HEK293 (cell line): ENCODE results near the gene HBA1.
A peak's percentile ranks its signal among the peaks of the same experiment; 100 is the strongest.
"Not testable (repeated sequence)": the region's sequence is repeated elsewhere in the genome, so short reads cannot be mapped to it uniquely, and the experiment has no call there.

Source experiments
- CTCF ChIA-PET: fragments of 350-600 bp; formaldehyde crosslinking; extraction: SDS; loops from one replicate; lab custom pipeline; 2021; ENCODE audit warnings: antibody characterized with exemption; lab: Yijun Ruan, JAX
- POLR2A ChIA-PET: fragments of 300-600 bp; formaldehyde crosslinking; extraction: SDS; loops from one replicate; lab custom pipeline; 2020; ENCODE audit warnings: antibody characterized with exemption, inconsistent platforms; lab: Yijun Ruan, JAX
- H3K27ac ChIP-seq: fragments of 200-500 bp; sonication (Bioruptor generic); 2 replicates; pipeline ENCODE4 v1.5.1; 2014; ENCODE audit warnings: low read depth, low read length, control low read depth, inconsistent platforms; ENCODE audit errors: extremely low read depth
- H3K36me3 ChIP-seq, 2 experiments: fragments of 200-500 bp in 1 of 2; sonication (Bioruptor generic) in 1 of 2; 1 replicate in 1 of 2; 2 replicates in 1 of 2; pipeline ENCODE4 v1.5.1; 2014 to 2017; ENCODE audit warnings: inconsistent platforms in 2 of 2, low read length in 2 of 2; ENCODE audit not compliant: control insufficient read depth in 2 of 2, insufficient read depth in 1 of 2
- H3K4me1 ChIP-seq: fragments of 200-500 bp; sonication (Bioruptor generic); 2 replicates; pipeline ENCODE4 v1.5.1; 2014; ENCODE audit warnings: mild to moderate bottlenecking, low read length, inconsistent platforms; ENCODE audit not compliant: control insufficient read depth, insufficient read depth
- H3K4me3 ChIP-seq: 2 replicates; pipeline ENCODE4 v1.5.1; 2011; ENCODE audit warnings: low read depth, mild to moderate bottlenecking, control low read depth, low read length, moderate library complexity
- H3K9me3 ChIP-seq: fragments of 200-500 bp; sonication (Bioruptor generic); 2 replicates; pipeline ENCODE4 v1.5.1; 2014; ENCODE audit warnings: low read depth, low read length, inconsistent platforms; ENCODE audit not compliant: control insufficient read depth, insufficient read depth
- KLF9 ChIP-seq: fragments of 450-650 bp; formaldehyde crosslinking; IDR thresholded peaks from 2 replicates; pipeline ENCODE4 v1.5.1; 2016; ENCODE audit warnings: missing biosample characterization, missing genetic modification characterization, low read depth
- ZBTB17 ChIP-seq: fragments of 450-650 bp; formaldehyde crosslinking; IDR thresholded peaks from 2 replicates; pipeline ENCODE4 v1.5.1; 2016; ENCODE audit warnings: missing biosample characterization, missing genetic modification characterization
- ZNF157 ChIP-seq: fragments of 450-650 bp; formaldehyde crosslinking; IDR thresholded peaks from 2 replicates; pipeline ENCODE4 v1.5.1; 2016; ENCODE audit warnings: missing biosample characterization, missing genetic modification characterization
- ZNF211 ChIP-seq: fragments of 450-650 bp; formaldehyde crosslinking; IDR thresholded peaks from 2 replicates; pipeline ENCODE4 v1.5.1; 2016; ENCODE audit warnings: low read depth, missing biosample characterization, missing genetic modification characterization
- ZNF335 ChIP-seq: fragments of 450-650 bp; formaldehyde crosslinking; conservative IDR thresholded peaks from 2 replicates; pipeline ENCODE4 v1.5.1; 2016; ENCODE audit warnings: missing biosample characterization, missing genetic modification characterization
- ZNF792 ChIP-seq: fragments of 450-650 bp; formaldehyde crosslinking; IDR thresholded peaks from 2 replicates; pipeline ENCODE4 v1.5.1; 2016; ENCODE audit warnings: missing biosample characterization, missing genetic modification characterization
- TF ChIP-seq, protein P1 (sequence below): fragments of 450-650 bp; formaldehyde crosslinking; conservative IDR thresholded peaks from 2 replicates; pipeline ENCODE4 v1.5.1; 2016; ENCODE audit warnings: low read depth, missing biosample characterization, missing genetic modification characterization
- TF ChIP-seq, protein P2 (sequence below): fragments of 450-650 bp; formaldehyde crosslinking; conservative IDR thresholded peaks from 2 replicates; pipeline ENCODE4 v1.5.1; 2016; ENCODE audit warnings: low read depth, missing biosample characterization, missing genetic modification characterization
- TF ChIP-seq, protein P3 (sequence below): fragments of 450-650 bp; formaldehyde crosslinking; IDR thresholded peaks from 2 replicates; pipeline ENCODE4 v1.5.1; 2016; ENCODE audit warnings: missing biosample characterization, missing genetic modification characterization
- TF ChIP-seq, protein P4 (sequence below): fragments of 450-650 bp; formaldehyde crosslinking; IDR thresholded peaks from 2 replicates; pipeline ENCODE4 v1.5.1; 2016; ENCODE audit warnings: missing biosample characterization, missing genetic modification characterization
- TF ChIP-seq, protein P5 (sequence below): fragments of 450-650 bp; formaldehyde crosslinking; IDR thresholded peaks from 2 replicates; pipeline ENCODE4 v1.5.1; 2016; ENCODE audit warnings: missing biosample characterization, missing genetic modification characterization

The HBA1 gene

DNA sequence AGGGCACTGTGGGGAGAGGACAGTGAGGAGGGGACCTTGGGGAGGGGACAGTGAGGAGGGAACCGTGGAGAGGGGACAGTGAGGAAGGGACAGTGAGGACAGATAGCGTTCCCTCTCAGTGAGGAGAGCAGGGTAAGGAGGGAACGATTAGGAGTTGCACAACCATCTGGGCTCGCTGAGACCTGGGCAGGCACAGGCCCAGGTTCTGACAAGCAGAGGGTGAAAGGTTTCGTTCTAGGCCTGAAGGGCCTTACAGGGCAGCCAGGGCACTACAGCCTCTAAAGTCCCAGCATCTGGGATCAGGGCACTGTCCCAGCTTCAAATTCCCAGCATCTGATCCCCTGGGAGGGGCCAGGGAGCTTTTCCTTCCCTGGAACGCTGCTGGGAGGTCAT, 23.4 kb upstream of the HBA1 start:
- H3K4me3 ChIP-seq, H3K27ac ChIP-seq, H3K4me1 ChIP-seq, POLR2A ChIA-PET, H3K9me3 ChIP-seq, H3K36me3 ChIP-seq: not testable (repeated sequence)
- TF ChIP-seq, protein P1, sequence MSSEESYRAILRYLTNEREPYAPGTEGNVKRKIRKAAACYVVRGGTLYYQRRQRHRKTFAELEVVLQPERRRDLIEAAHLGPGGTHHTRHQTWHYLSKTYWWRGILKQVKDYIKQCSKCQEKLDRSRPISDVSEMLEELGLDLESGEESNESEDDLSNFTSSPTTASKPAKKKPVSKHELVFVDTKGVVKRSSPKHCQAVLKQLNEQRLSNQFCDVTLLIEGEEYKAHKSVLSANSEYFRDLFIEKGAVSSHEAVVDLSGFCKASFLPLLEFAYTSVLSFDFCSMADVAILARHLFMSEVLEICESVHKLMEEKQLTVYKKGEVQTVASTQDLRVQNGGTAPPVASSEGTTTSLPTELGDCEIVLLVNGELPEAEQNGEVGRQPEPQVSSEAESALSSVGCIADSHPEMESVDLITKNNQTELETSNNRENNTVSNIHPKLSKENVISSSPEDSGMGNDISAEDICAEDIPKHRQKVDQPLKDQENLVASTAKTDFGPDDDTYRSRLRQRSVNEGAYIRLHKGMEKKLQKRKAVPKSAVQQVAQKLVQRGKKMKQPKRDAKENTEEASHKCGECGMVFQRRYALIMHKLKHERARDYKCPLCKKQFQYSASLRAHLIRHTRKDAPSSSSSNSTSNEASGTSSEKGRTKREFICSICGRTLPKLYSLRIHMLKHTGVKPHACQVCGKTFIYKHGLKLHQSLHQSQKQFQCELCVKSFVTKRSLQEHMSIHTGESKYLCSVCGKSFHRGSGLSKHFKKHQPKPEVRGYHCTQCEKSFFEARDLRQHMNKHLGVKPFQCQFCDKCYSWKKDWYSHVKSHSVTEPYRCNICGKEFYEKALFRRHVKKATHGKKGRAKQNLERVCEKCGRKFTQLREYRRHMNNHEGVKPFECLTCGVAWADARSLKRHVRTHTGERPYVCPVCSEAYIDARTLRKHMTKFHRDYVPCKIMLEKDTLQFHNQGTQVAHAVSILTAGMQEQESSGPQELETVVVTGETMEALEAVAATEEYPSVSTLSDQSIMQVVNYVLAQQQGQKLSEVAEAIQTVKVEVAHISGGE: 0 out of 2 replicates have a peak, but pooled peaks have one; percentile 40
- CTCF ChIA-PET: interaction anchor here (0.7 kb wide), 1 partner anchor 183 kb away, joined by 3 read pairs; no protein-coding TSS in a partner anchor

DNA sequence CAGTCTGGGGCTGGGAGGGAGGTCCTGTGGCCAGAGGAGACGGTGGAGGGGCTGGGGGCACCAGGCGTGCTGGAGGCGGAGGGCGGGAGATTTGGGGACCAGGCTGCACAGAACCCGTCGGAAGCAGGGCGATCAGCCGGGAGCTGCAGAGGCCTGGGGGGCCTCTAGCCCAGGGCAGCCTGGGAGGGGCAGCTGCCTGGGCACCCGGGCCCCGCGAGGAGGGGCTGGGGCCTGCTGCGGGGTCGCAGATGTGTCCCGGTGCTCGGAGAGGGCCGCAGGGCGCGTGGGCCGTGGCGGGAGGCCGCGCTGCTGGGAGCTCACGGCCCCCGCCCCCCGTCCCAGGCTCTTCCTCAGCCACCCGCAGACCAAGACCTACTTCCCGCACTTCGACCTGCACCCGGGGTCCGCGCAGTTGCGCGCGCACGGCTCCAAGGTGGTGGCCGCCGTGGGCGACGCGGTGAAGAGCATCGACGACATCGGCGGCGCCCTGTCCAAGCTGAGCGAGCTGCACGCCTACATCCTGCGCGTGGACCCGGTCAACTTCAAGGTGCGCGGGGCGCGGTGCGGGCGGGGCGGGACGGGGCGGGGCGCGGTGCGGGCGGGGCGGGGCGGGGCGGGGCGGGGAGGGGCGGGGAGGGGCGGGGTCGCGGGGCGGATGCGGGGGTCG, 22.8 kb upstream of the HBA1 start:
- POLR2A ChIA-PET: interaction anchor here (0.7 kb wide), 1 partner anchor 100 kb away, joined by 4 read pairs; the partner anchor contains the start of genes POLR3K and SNRNP25
- H3K36me3 ChIP-seq, CTCF ChIA-PET, H3K4me1 ChIP-seq, H3K4me3 ChIP-seq, H3K9me3 ChIP-seq, H3K27ac ChIP-seq: not testable (repeated sequence)

DNA sequence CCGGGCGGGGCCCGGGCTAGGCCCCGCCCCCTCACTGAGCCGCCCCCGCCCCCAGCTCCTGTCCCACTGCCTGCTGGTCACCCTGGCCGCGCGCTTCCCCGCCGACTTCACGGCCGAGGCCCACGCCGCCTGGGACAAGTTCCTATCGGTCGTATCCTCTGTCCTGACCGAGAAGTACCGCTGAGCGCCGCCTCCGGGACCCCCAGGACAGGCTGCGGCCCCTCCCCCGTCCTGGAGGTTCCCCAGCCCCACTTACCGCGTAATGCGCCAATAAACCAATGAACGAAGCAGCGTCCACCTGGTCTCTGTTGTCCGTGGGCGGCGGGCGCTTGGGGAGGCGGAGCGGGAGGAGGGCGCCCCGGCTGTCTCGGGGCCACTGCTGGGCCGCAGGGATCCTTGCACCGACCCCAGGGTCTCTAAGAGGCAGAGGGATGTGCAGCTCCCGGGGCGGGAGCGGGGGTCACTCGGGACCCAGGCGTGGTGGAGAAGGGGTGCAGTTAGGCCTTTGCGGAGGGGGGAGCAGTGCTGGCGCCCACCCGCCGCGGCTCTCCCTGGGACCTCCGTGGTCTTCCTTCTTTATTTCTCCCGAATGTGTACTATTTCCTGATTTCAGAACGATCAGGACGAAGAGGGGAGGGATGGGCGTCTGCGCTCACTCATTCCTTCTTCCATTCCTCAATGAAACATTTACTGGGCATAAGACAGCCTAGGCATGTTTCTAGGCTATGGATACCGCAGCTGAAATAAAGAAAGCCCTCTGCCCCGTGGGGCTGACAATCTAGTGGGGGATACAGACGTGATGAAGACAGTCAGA, 22.1 kb upstream of the HBA1 start:
- ChIA-PET POLR2A (interaction anchor here (0.6 to 0.7 kb wide), 2 partner anchors 101 to 1225 kb away, joined by 4 read pairs; partner anchors contain the start of genes POLR3K and SNRNP25), CTCF (no interaction called here)
- Histone ChIP-seq H3K27ac (peak overlapping the region; percentile 34; the same call in 1 of the 2 replicates), H3K36me3 (no peaks in the 10 kb centered on the region), H3K4me1 (no peaks in the 10 kb centered on the region), H3K4me3 (peak overlapping the region; percentile 36), H3K9me3 (no peaks in the 10 kb centered on the region)
- TF ChIP-seq ZNF792 (tag by site-specific recombination): no peak
- TF ChIP-seq ZBTB17 (tag by site-specific recombination): peak; percentile 34; the same call in 1 of the 2 replicates
- TF ChIP-seq ZNF335 (tag by site-specific recombination): peak; percentile 79
- no peak for TF ChIP-seq ZNF157 (tag by site-specific recombination)
- TF ChIP-seq ZNF211 (tag by site-specific recombination): no peak
- TF ChIP-seq KLF9 (tag by site-specific recombination): peak; percentile 56
- TF ChIP-seq, protein P2, sequence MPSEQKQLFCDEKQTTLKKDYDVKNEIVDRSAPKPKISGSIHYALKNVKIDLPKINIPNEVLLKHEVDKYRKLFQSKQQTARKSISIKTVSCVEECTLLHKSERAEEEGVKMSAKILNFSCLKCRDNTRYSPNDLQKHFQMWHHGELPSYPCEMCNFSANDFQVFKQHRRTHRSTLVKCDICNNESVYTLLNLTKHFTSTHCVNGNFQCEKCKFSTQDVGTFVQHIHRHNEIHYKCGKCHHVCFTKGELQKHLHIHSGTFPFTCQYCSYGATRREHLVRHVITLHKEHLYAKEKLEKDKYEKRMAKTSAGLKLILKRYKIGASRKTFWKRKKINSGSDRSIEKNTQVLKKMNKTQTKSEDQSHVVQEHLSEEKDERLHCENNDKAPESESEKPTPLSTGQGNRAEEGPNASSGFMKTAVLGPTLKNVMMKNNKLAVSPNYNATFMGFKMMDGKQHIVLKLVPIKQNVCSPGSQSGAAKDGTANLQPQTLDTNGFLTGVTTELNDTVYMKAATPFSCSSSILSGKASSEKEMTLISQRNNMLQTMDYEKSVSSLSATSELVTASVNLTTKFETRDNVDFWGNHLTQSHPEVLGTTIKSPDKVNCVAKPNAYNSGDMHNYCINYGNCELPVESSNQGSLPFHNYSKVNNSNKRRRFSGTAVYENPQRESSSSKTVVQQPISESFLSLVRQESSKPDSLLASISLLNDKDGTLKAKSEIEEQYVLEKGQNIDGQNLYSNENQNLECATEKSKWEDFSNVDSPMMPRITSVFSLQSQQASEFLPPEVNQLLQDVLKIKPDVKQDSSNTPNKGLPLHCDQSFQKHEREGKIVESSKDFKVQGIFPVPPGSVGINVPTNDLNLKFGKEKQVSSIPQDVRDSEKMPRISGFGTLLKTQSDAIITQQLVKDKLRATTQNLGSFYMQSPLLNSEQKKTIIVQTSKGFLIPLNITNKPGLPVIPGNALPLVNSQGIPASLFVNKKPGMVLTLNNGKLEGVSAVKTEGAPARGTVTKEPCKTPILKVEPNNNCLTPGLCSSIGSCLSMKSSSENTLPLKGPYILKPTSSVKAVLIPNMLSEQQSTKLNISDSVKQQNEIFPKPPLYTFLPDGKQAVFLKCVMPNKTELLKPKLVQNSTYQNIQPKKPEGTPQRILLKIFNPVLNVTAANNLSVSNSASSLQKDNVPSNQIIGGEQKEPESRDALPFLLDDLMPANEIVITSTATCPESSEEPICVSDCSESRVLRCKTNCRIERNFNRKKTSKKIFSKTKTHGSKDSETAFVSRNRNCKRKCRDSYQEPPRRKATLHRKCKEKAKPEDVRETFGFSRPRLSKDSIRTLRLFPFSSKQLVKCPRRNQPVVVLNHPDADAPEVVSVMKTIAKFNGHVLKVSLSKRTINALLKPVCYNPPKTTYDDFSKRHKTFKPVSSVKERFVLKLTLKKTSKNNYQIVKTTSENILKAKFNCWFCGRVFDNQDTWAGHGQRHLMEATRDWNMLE (tag by site-specific recombination): no peak
- TF ChIP-seq, protein P3, sequence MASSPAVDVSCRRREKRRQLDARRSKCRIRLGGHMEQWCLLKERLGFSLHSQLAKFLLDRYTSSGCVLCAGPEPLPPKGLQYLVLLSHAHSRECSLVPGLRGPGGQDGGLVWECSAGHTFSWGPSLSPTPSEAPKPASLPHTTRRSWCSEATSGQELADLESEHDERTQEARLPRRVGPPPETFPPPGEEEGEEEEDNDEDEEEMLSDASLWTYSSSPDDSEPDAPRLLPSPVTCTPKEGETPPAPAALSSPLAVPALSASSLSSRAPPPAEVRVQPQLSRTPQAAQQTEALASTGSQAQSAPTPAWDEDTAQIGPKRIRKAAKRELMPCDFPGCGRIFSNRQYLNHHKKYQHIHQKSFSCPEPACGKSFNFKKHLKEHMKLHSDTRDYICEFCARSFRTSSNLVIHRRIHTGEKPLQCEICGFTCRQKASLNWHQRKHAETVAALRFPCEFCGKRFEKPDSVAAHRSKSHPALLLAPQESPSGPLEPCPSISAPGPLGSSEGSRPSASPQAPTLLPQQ: 0 out of 2 replicates have a peak, but pooled peaks have one; percentile 14
- TF ChIP-seq, protein P4, sequence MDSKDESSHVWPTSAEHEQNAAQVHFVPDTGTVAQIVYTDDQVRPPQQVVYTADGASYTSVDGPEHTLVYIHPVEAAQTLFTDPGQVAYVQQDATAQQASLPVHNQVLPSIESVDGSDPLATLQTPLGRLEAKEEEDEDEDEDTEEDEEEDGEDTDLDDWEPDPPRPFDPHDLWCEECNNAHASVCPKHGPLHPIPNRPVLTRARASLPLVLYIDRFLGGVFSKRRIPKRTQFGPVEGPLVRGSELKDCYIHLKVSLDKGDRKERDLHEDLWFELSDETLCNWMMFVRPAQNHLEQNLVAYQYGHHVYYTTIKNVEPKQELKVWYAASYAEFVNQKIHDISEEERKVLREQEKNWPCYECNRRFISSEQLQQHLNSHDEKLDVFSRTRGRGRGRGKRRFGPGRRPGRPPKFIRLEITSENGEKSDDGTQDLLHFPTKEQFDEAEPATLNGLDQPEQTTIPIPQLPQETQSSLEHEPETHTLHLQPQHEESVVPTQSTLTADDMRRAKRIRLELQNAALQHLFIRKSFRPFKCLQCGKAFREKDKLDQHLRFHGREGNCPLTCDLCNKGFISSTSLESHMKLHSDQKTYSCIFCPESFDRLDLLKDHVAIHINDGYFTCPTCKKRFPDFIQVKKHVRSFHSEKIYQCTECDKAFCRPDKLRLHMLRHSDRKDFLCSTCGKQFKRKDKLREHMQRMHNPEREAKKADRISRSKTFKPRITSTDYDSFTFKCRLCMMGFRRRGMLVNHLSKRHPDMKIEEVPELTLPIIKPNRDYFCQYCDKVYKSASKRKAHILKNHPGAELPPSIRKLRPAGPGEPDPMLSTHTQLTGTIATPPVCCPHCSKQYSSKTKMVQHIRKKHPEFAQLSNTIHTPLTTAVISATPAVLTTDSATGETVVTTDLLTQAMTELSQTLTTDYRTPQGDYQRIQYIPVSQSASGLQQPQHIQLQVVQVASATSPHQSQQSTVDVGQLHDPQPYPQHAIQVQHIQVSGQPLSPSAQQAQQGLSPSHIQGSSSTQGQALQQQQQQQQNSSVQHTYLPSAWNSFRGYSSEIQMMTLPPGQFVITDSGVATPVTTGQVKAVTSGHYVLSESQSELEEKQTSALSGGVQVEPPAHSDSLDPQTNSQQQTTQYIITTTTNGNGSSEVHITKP: peak; percentile 51; the same call in 1 of the 2 replicates
- TF ChIP-seq, protein P5, sequence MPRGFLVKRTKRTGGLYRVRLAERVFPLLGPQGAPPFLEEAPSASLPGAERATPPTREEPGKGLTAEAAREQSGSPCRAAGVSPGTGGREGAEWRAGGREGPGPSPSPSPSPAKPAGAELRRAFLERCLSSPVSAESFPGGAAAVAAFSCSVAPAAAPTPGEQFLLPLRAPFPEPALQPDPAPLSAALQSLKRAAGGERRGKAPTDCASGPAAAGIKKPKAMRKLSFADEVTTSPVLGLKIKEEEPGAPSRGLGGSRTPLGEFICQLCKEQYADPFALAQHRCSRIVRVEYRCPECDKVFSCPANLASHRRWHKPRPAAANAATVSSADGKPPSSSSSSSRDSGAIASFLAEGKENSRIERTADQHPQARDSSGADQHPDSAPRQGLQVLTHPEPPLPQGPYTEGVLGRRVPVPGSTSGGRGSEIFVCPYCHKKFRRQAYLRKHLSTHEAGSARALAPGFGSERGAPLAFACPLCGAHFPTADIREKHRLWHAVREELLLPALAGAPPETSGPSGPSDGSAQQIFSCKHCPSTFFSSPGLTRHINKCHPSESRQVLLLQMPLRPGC: no peak
